ENCODE results near the gene C1QTNF12.

The C1QTNF12 gene

DNA sequence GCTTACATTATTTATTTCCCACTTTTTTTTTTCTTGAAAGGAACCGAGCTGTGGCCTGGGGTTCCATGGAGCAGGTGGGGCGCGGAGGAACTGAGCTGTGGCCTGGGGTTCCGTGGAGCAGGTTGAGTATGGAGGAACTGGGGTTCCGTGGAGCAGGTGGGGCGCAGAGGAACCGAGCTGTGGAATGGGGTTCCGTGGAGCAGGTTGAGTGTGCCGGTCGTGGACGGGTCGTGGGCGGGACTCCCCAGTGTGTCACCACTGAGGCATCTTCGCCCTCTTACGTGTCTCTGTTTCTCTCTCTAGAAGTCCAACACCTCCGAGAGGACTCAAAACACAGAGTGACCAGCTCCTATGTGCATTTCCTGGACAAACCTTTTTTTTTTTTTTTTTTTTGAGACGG, 32.5 kb upstream of the C1QTNF12 start:
- no peak overlapping the region for H3K9ac ChIP-seq (ENCODE audit: low read length)
- no peak overlapping the region for H3K4me3 ChIP-seq (ENCODE audit: low read length)
- H3K36me3 ChIP-seq (ENCODE audit: control insufficient read depth, insufficient read depth, low read length, severe bottlenecking) = no peaks in the 10 kb centered on the region
- H3K27me3 ChIP-seq (replicated peaks; ENCODE audit: control insufficient read depth, insufficient read depth, low read length) = no peaks in the 10 kb centered on the region
- no peak for DNase-seq (ENCODE audit: low read depth)
- no peaks in the 10 kb centered on the region for H3K9me3 ChIP-seq (ENCODE audit: control insufficient read depth, low read length)
- H3K4me1 ChIP-seq (ENCODE audit: control insufficient read depth, insufficient read depth, low read length) = peaks cover 6% of the 10 kb centered on the region

DNA sequence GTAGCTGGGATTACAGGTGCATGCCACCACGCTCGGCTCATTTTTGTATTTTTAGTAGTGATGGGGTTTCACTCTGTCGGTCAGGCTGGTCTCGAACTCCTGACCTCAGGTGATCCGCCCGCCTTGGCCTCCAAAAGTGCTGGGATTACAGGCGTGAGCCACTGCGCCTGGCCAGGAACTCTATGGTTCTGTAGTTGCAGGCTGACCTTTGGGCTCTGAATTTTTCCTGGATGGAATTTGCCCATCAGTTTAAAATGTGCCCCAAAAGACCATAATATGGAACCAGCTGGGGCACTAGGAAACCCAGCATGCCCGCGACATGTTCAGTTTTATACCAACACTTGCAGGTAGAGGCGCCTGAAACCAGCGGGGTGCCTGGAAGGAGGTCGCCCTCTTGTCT, 32.1 kb upstream of the C1QTNF12 start:
- H3K4me3 ChIP-seq (ENCODE audit: low read length) = no peak overlapping the region

DNA sequence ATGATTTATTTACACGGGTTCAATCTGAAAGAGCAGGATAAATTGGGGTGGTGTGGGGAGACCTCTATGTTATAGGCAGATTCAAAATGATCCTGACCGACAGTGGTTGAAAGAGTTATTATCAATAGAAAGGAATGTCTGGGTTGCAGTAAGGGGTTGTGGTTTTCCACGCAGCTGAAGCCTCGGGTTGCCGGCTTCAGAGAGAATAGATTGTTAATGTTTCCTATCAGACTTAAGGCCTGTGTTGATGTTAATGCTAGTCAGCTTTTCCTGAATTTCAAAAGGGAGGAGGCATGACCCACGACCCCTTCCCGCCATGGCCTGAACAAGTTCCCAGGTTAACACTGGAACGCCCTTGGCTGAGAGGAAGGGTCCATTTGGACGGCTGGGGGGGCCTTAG, 29.3 kb upstream of the C1QTNF12 start:
- Histone ChIP-seq H3K4me3 (ENCODE audit: low read length) (no peak overlapping the region), H3K9ac (ENCODE audit: low read length) (no peak overlapping the region), H3K4me1 (ENCODE audit: control insufficient read depth, insufficient read depth, low read length) (peaks cover 23% of the 10 kb centered on the region), H3K27me3 (replicated peaks; ENCODE audit: control insufficient read depth, insufficient read depth, low read length) (no peaks in the 10 kb centered on the region), H3K9me3 (ENCODE audit: control insufficient read depth, low read length) (no peaks in the 10 kb centered on the region), H3K36me3 (ENCODE audit: control insufficient read depth, insufficient read depth, low read length, severe bottlenecking) (no peaks in the 10 kb centered on the region)
- DNase-seq (ENCODE audit: low read depth) = no peak

More for the DNA sequence above, 32.1 kb upstream of the C1QTNF12 start:
- no peaks in the 10 kb centered on the region for H3K36me3 ChIP-seq (ENCODE audit: control insufficient read depth, insufficient read depth, low read length, severe bottlenecking)
- H3K4me1 ChIP-seq (ENCODE audit: control insufficient read depth, insufficient read depth, low read length) = peaks cover 6% of the 10 kb centered on the region
- H3K27me3 ChIP-seq (replicated peaks; ENCODE audit: control insufficient read depth, insufficient read depth, low read length) = no peaks in the 10 kb centered on the region
- DNase-seq (ENCODE audit: low read depth) = no peak
- H3K9me3 ChIP-seq (ENCODE audit: control insufficient read depth, low read length) = no peaks in the 10 kb centered on the region
- no peak overlapping the region for H3K9ac ChIP-seq (ENCODE audit: low read length)

DNA sequence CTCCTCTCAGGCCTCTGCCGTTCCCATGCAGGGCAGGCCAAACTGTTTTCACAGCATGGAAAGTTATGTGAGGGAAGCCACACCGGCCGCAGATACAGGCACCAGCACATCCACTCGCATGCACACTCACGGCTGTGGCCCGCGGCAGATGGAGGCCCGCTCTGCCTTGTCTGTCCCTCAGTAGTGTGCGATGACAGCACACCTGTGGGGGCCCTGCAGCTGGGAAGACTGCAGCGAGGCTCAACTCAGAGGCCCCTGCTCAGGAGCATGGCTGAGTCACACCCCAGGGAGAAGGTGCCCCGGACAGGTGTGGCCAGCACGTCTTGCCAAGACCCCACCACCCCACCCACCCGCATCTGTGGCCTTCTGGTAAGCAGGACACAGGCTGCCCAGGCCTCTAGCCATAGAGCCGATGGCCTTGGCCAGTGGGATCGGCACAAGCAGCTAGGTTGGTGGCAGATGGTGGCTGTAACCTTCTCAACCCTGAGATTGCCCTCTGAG, 28.5 kb upstream of the C1QTNF12 start:
- H3K36me3 ChIP-seq (ENCODE audit: control insufficient read depth, insufficient read depth, low read length, severe bottlenecking) = no peaks in the 10 kb centered on the region
- H3K9ac ChIP-seq (ENCODE audit: low read length) = peak overlapping the region; percentile 85
- peaks cover 32% of the 10 kb centered on the region for H3K4me1 ChIP-seq (ENCODE audit: control insufficient read depth, insufficient read depth, low read length)
- H3K27me3 ChIP-seq (replicated peaks; ENCODE audit: control insufficient read depth, insufficient read depth, low read length) = no peaks in the 10 kb centered on the region
- no peaks in the 10 kb centered on the region for H3K9me3 ChIP-seq (ENCODE audit: control insufficient read depth, low read length)
- peak overlapping the region; percentile 84 for H3K4me3 ChIP-seq (ENCODE audit: low read length)
- no peak for DNase-seq (ENCODE audit: low read depth)

DNA sequence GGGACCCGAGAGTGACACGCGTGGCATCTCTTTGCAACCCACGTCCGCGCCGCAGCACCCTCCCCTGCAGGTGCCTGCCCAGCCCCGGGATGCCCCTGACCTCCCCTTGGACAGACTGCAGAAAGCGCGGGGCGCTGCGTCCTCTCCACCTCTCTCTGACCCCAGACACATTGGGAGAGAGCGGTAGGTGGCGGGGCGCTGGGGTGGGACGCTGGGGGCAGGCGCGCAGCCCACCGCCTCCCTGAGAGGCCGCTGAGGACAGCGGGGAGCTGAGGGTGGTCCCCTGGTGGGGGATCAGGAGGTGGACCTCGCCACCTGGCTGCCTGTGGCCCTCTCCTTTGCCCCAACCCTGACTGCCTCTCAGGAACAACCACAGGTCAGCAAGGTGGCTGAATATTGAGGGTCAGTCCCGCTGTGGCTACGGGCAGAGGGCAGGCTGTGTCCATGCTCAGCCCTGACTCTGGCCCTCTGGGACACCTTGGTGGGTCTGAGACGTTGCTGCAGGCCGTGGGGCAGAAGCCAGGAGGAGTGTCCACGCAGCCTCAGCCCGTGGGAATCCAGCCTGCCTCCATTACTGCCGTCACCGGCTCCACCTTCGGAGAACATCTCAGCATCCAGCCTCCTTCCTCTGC, 27.9 kb upstream of the C1QTNF12 start:
- H3K4me3 ChIP-seq (ENCODE audit: low read length) = peak overlapping the region; percentile 84

DNA sequence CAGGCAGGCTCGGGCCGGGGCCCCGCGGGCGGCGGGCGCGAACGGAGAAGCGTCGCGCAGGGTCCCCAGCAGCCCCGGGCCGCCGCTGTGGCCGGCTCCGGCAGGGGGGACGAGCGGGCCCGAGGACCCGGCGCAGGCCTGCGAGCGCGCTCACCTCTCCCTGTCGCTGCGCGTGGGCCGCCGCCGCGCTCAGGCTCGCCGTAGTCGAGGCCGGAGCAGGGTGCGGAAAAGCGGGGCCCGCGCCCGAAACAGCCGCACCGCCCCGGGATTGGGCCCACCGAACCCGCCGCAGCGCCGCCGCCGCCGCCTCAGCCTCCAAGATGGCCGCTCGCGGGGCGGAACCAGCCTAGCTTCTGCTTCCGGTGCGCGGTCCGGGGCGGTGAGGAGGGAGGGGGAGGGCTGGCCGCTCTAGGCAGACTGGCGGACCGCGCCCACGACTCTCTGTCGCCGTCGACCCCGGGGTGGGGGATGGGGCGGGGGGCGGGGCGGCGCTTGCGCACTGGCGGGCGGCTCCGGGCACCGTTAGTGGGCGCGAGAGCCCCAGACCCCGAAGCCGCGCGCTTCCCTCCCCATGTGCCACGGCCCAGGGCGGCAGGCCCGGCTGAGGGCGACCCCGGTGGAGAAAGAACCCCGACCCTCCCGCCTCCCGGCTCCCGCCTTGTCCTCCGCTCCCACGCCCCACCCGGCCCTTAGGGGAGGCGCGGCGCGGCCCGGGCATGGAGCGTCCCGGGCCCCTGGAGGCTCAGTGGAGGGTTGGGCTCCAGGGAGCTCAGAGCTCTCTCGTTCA, 27.2 kb upstream of the C1QTNF12 start, which contains the start of gene UBE2J2:
TSS of gene UBE2J2 (minus strand) at position 343 of the 787 bp plus-strand sequence. CDS start 5,862 bp downstream, outside the sequence.
- Histone ChIP-seq H3K4me1 (ENCODE audit: control insufficient read depth, insufficient read depth, low read length) (peaks cover 32% of the 10 kb centered on the region), H3K9me3 (ENCODE audit: control insufficient read depth, low read length) (no peaks in the 10 kb centered on the region), H3K36me3 (ENCODE audit: control insufficient read depth, insufficient read depth, low read length, severe bottlenecking) (no peaks in the 10 kb centered on the region), H3K4me3 (ENCODE audit: low read length) (peak within 1 kb of the TSS; percentile 84), H3K9ac (ENCODE audit: low read length) (peak within 1 kb of the TSS; percentile 97), H3K27me3 (replicated peaks; ENCODE audit: control insufficient read depth, insufficient read depth, low read length) (no peaks in the 10 kb centered on the region)
- DNase-seq (ENCODE audit: low read depth) = peak; percentile 97

More for the DNA sequence above, 27.9 kb upstream of the C1QTNF12 start:
- Histone ChIP-seq H3K36me3 (ENCODE audit: control insufficient read depth, insufficient read depth, low read length, severe bottlenecking) (no peaks in the 10 kb centered on the region), H3K9ac (ENCODE audit: low read length) (peak overlapping the region; percentile 85), H3K27me3 (replicated peaks; ENCODE audit: control insufficient read depth, insufficient read depth, low read length) (no peaks in the 10 kb centered on the region), H3K9me3 (ENCODE audit: control insufficient read depth, low read length) (no peaks in the 10 kb centered on the region), H3K4me1 (ENCODE audit: control insufficient read depth, insufficient read depth, low read length) (peaks cover 32% of the 10 kb centered on the region)
- DNase-seq (ENCODE audit: low read depth) = no peak

DNA sequence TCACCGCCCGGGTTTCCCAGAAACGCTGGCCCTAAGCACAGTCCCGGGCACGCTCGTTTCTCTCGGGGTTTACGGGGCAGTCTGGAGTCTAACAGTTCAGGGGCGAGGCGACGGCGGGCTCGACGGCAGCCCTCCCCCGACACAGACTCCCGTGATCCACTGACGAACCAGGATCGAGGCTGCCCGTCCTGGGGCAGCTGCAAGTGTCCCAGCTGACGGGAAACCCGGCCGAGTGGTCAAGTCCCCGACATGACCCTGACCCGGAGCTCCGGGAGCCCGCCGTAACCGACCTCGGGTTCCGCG, 26.6 kb upstream of the C1QTNF12 start:
- Histone ChIP-seq H3K9me3 (ENCODE audit: control insufficient read depth, low read length) (no peaks in the 10 kb centered on the region), H3K4me1 (ENCODE audit: control insufficient read depth, insufficient read depth, low read length) (peaks cover 32% of the 10 kb centered on the region), H3K36me3 (ENCODE audit: control insufficient read depth, insufficient read depth, low read length, severe bottlenecking) (peaks cover under 1% of the 10 kb centered on the region), H3K9ac (ENCODE audit: low read length) (peak overlapping the region; percentile 97), H3K4me3 (ENCODE audit: low read length) (peak overlapping the region; percentile 84), H3K27me3 (replicated peaks; ENCODE audit: control insufficient read depth, insufficient read depth, low read length) (no peaks in the 10 kb centered on the region)
- DNase-seq (ENCODE audit: low read depth) = peak; percentile 45

DNA sequence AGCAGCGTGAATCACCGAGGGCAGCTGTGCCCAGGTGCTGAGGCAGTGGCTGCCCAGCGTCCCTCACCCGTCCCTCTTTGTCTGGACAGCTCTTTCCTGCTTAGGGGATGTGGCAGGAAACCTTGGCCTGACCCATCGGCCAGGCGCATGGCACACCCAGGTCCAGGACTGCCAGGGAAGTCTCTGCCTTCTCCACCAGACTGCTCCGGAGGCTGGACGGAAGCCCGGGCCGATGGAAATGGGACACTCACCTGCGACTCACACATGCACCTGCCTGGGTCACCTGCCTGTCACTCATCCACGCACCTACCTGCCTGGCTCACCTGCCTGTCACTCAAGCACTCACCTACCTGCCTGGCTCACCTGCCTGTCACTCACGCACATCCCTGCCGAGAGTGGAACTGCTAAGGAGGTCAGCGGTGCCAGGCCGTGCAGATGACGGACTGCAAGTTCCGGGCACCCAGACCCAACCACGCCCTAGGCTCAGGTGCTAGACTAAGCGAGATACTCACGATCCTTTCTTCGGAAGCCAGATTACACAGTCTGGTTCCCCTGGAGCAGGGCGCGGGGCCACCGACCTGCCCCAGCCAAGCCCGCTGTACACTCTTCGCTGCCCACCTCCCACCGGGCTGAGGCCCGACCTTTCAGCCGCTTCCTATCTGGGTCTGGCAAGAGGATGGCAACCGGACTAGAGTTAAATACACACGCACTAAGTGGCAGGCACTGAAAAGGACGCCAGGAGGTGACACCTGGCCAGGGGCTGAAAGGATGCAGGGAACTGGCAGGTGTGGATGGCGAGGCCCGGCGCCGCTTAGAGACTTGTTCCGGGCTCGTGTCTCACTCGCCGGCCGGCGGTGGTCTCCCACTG, 26.1 kb upstream of the C1QTNF12 start:
- peak overlapping the region; percentile 84 for H3K4me3 ChIP-seq (ENCODE audit: low read length)
- H3K27me3 ChIP-seq (replicated peaks; ENCODE audit: control insufficient read depth, insufficient read depth, low read length) = no peaks in the 10 kb centered on the region
- peaks cover 32% of the 10 kb centered on the region for H3K4me1 ChIP-seq (ENCODE audit: control insufficient read depth, insufficient read depth, low read length)
- H3K9me3 ChIP-seq (ENCODE audit: control insufficient read depth, low read length) = no peaks in the 10 kb centered on the region
- H3K9ac ChIP-seq (ENCODE audit: low read length) = peak overlapping the region; percentile 97
- peaks cover 7% of the 10 kb centered on the region for H3K36me3 ChIP-seq (ENCODE audit: control insufficient read depth, insufficient read depth, low read length, severe bottlenecking)
- DNase-seq (ENCODE audit: low read depth) = no peak

DNA sequence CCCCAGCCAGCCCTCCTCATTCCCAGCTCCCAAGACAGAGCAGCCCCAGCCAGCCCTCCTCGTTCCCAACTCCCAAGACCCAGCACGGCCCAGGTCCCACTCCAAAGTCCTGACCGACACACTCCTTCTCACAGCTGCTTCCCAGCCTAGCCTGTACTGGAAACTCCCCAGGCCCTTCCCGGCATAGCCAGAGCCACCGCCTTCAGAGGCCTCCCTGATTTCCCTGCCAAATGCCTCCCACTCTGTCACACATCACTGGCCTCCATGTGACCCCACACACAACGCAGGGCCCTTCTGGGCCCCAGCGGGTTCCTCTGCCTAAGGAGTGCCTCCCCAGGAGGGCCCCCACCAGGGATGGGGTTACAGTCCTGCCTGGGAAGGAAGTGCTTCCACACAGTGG, 24.3 kb upstream of the C1QTNF12 start:
- Histone ChIP-seq H3K9me3 (ENCODE audit: control insufficient read depth, low read length) (no peaks in the 10 kb centered on the region), H3K4me3 (ENCODE audit: low read length) (peak overlapping the region; percentile 70), H3K36me3 (ENCODE audit: control insufficient read depth, insufficient read depth, low read length, severe bottlenecking) (peaks cover 17% of the 10 kb centered on the region), H3K4me1 (ENCODE audit: control insufficient read depth, insufficient read depth, low read length) (peaks cover 32% of the 10 kb centered on the region), H3K9ac (ENCODE audit: low read length) (peak overlapping the region; percentile 59), H3K27me3 (replicated peaks; ENCODE audit: control insufficient read depth, insufficient read depth, low read length) (no peaks in the 10 kb centered on the region)
- no peak for DNase-seq (ENCODE audit: low read depth)

DNA sequence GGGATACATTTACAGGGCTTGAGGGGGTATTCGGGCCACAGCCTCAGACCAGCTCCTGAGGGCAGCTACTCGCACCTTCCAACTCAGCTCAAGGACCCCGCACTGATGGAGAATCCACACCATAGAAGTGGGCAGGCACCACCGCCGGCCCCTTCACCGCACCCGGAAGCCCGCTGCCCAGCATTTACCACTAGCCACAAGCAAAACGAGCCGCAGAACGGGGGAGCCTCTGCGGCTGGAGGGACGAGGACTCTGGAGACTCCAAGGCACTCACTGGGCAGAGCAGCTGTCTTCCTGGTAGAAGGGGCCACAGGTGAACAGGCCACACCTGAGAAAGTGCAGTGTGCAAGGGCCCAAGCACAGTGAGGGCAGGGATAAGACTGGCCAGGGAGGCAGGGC, 21.8 kb upstream of the C1QTNF12 start:
- H3K9ac ChIP-seq (ENCODE audit: low read length) = no peak overlapping the region

More for the DNA sequence above, 21.8 kb upstream of the C1QTNF12 start:
- no peak for DNase-seq (ENCODE audit: low read depth)
- Histone ChIP-seq H3K4me1 (ENCODE audit: control insufficient read depth, insufficient read depth, low read length) (peaks cover 42% of the 10 kb centered on the region), H3K27me3 (replicated peaks; ENCODE audit: control insufficient read depth, insufficient read depth, low read length) (no peaks in the 10 kb centered on the region), H3K36me3 (ENCODE audit: control insufficient read depth, insufficient read depth, low read length, severe bottlenecking) (peaks cover 34% of the 10 kb centered on the region), H3K9me3 (ENCODE audit: control insufficient read depth, low read length) (no peaks in the 10 kb centered on the region), H3K4me3 (ENCODE audit: low read length) (no peak overlapping the region)
